GM13977 (cell line): ENCODE measurements around the gene GAL3ST1.

Experiments
- DNase-seq: peaks from one replicate; pipeline ENCODE4 v3.0.0; 2012; ENCODE audit warnings: low spot score
- CTCF ChIP-seq: IDR thresholded peaks from 2 replicates; pipeline ENCODE4 v1.5.1; 2012; ENCODE audit warnings: mild to moderate bottlenecking, control low read depth; ENCODE audit not compliant: insufficient read depth; ENCODE audit errors: extremely low read depth, missing control alignments
- in situ Hi-C: fragments of 300-500 bp; cut with MboI; formaldehyde crosslinking; loops from one replicate; pipeline ENCODE4 v1.12.0; 2022; ENCODE audit warnings: low sequenced_read_pairs, low pct_unique_long_range_greater_than_20kb, mixed read lengths, inconsistent platforms; ENCODE audit not compliant: unreplicated experiment

Gene GAL3ST1

GRCh38 chr22:30566125-30566524 is 8.3 kb downstream of the GAL3ST1 start:
- DNase-seq: no peak
- in situ Hi-C loops: no loop called here
- no peak for TF ChIP-seq CTCF

- in situ Hi-C loops: no loop called here
Observed at GRCh38 chr22:30565341-30565740, 9.1 kb downstream of the GAL3ST1 start.

GRCh38 chr22:30564761-30565119 is 9.7 kb downstream of the GAL3ST1 start:
- TF ChIP-seq CTCF: no peak
- DNase-seq: no peak
- in situ Hi-C loops: no loop called here

More at GRCh38 chr22:30565341-30565740, 9.1 kb downstream of the GAL3ST1 start:
- no peak for DNase-seq
- TF ChIP-seq CTCF: no peak

GRCh38 chr22:30564045-30564760 is 10.3 kb downstream of the GAL3ST1 start:
- no peak for TF ChIP-seq CTCF
- in situ Hi-C loops: no loop called here
- DNase-seq: no peak

GRCh38 chr22:30562366-30562765 is 12.1 kb downstream of the GAL3ST1 start:
- no peak for DNase-seq

GRCh38 chr22:30561402-30562189 is 12.9 kb downstream of the GAL3ST1 start:
- in situ Hi-C loops: no loop called here
- TF ChIP-seq CTCF: no peak
- no peak for DNase-seq

More at GRCh38 chr22:30562366-30562765, 12.1 kb downstream of the GAL3ST1 start:
- in situ Hi-C loops: no loop called here
- TF ChIP-seq CTCF: no peak
